BLaER1 (cell line): ENCODE measurements around the gene RAI14.
"Not testable (repeated sequence)": the region's sequence is repeated elsewhere in the genome, so short reads cannot be mapped to it uniquely, and the experiment has no call there.

Experiments
- H3K27ac ChIP-seq: shearing (Covaris generic); formaldehyde crosslinking; 2 replicates; pipeline ENCODE4 v1.8.1; 2022
- H3K27me3 ChIP-seq: shearing (Covaris generic); formaldehyde crosslinking; 2 replicates; pipeline ENCODE4 v1.8.1; 2022
- H3K36me3 ChIP-seq: shearing (Covaris generic); formaldehyde crosslinking; 2 replicates; pipeline ENCODE4 v1.8.1; 2022
- H3K4me1 ChIP-seq: shearing (Covaris generic); formaldehyde crosslinking; 2 replicates; pipeline ENCODE4 v1.8.1; 2022
- H3K4me2 ChIP-seq: shearing (Covaris generic); formaldehyde crosslinking; 2 replicates; pipeline ENCODE4 v1.8.1; 2022
- H3K4me3 ChIP-seq: shearing (Covaris generic); formaldehyde crosslinking; 2 replicates; pipeline ENCODE4 v1.8.1; 2022
- H3K9ac ChIP-seq: shearing (Covaris generic); formaldehyde crosslinking; 2 replicates; pipeline ENCODE4 v1.8.1; 2022
- H3K9me3 ChIP-seq: shearing (Covaris generic); formaldehyde crosslinking; 2 replicates; pipeline ENCODE4 v1.8.1; 2022
- H4K20me1 ChIP-seq: shearing (Covaris generic); formaldehyde crosslinking; 2 replicates; pipeline ENCODE4 v1.8.1; 2022
- Cebpa-rat ChIP-seq: shearing (Covaris generic); IDR thresholded peaks from 2 replicates; pipeline ENCODE4 v1.8.1; 2022

RAI14 gene

DNA sequence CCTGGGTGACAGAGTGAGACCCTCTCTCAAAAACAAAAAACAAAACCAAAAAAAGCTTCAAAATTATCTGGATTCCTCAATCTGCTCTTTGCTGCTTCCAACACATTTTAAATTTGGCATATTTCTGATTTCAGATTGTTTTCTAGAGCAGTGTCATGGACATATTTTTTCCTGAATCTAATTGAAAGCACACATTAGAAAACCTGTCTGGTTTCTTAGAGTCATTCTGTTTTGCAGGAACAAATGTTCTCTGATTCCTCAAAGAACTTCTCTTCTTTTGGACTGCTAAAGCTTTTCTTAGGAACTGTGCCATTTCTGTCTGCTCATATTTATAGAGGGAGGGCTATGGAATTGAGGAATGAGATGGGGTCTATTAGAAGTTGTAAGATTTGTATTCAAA is 81.6 kb downstream of the RAI14 start:
- no peaks in the 10 kb centered on the region for H4K20me1 ChIP-seq
- H3K36me3 ChIP-seq, result no peaks in the 10 kb centered on the region
- H3K4me3 ChIP-seq, result no peak overlapping the region
- H3K4me1 ChIP-seq, result peaks cover 20% of the 10 kb centered on the region
- H3K27me3 ChIP-seq, result no peaks in the 10 kb centered on the region
- TF ChIP-seq Cebpa-rat, result no peak
- H3K9me3 ChIP-seq, result no peaks in the 10 kb centered on the region
- no peak overlapping the region for H3K4me2 ChIP-seq
- no peak overlapping the region for H3K27ac ChIP-seq
- no peak overlapping the region for H3K9ac ChIP-seq

DNA sequence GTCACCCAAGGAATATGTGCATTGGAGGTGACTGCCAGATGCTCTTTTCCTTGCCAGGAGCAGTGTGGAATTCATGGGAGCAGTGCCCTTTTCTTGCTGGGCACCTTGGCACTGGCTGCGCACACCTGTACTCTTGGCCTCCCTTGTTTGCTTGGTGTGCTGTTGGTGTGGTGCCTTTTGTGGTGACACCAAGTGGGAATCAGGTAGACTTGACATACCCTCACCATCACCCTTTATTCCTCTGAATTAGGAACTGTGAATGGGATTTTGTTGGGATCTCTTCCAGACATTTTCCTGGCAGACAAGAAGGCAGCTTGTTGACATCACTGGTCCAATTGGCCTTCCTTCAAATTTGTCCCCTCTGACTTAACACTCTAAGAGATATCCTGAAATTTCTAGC is 82.3 kb downstream of the RAI14 start:
- H3K4me3 ChIP-seq, result no peak overlapping the region
- H4K20me1 ChIP-seq, result no peaks in the 10 kb centered on the region
- no peak overlapping the region for H3K4me2 ChIP-seq
- no peaks in the 10 kb centered on the region for H3K27me3 ChIP-seq
- H3K9ac ChIP-seq, result no peak overlapping the region
- H3K9me3 ChIP-seq, result no peaks in the 10 kb centered on the region
- H3K27ac ChIP-seq, result no peak overlapping the region
- H3K36me3 ChIP-seq, result no peaks in the 10 kb centered on the region
- TF ChIP-seq Cebpa-rat, result no peak
- peaks cover 25% of the 10 kb centered on the region for H3K4me1 ChIP-seq

DNA sequence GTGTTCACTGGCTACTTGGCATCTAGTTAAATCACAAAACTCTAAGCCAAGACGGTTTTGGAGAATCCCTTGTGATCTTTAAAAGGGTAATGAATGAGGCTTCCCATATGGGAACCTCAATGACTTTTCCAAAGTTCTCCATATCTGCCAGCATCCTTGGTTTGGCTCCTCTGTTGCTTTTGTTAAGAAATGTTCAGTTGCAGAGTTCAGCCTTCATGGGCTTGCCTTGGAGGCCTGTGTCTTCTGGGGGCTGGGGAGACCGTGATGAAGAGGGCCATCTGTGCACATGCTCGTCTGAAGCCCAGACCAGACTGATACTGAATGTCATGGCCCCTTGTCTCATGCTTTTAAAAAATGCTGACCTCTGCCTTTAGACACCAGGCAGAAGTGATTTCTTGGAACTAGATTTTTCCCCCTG is 84.3 kb downstream of the RAI14 start:
- Histone ChIP-seq H3K27me3 (no peaks in the 10 kb centered on the region), H3K9me3 (no peaks in the 10 kb centered on the region), H3K4me1 (peaks cover 37% of the 10 kb centered on the region), H3K9ac (no peak overlapping the region), H4K20me1 (no peaks in the 10 kb centered on the region), H3K36me3 (no peaks in the 10 kb centered on the region), H3K4me2 (no peak overlapping the region), H3K27ac (no peak overlapping the region), H3K4me3 (no peak overlapping the region)
- TF ChIP-seq Cebpa-rat, result no peak

DNA sequence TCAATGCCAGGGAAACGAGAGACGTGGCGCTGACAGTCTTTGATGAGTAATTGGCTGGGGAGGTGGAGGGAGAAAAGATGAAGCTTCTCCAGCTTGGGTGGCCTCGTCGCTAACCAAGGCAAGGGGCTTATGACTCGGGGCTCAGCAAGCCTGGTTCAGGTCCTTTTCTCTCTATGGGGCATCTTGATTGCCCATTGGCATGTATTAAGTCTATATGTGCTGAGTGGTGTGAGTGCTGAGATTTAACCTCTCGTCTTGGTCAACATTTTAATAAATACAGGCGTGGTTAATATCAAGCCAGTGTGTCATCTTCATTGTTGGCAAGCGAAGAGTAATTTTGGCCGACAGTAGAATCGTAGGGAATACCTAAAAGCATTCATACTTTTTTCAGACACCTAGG is 85.9 kb downstream of the RAI14 start:
- H3K4me2 ChIP-seq, result peak overlapping the region; percentile 66
- H4K20me1 ChIP-seq, result no peaks in the 10 kb centered on the region

DNA sequence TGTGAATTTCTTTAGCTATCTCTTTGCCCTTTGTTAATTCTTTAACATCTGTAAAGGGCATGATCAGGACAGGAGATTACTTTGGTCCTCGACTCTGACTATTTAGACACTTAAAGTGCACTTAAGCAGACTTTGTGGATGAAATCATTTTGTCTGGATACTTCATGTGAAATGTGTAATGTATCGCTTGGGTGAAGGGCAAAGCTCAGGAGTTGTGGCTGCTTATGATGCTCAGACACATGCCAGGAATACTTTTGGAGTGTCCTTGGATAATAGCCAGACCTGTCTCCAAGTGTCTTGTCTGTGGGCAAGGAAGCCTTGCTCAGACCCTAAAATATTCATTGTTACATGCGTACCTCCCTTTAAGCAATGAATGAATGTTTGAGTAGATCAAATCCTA is 87.8 kb downstream of the RAI14 start:
- H3K36me3 ChIP-seq, result no peaks in the 10 kb centered on the region
- peak overlapping the region; percentile 80 for H3K27ac ChIP-seq
- H3K4me2 ChIP-seq, result peak overlapping the region; percentile 66
- H3K27me3 ChIP-seq, result no peaks in the 10 kb centered on the region
- no peaks in the 10 kb centered on the region for H4K20me1 ChIP-seq
- no peak overlapping the region for H3K4me3 ChIP-seq
- peaks cover 7% of the 10 kb centered on the region for H3K9me3 ChIP-seq
- peaks cover 41% of the 10 kb centered on the region for H3K4me1 ChIP-seq
- H3K9ac ChIP-seq, result no peak overlapping the region
- TF ChIP-seq Cebpa-rat, result no peak

More for the DNA sequence above, 85.9 kb downstream of the RAI14 start:
- no peaks in the 10 kb centered on the region for H3K27me3 ChIP-seq
- no peak overlapping the region for H3K9ac ChIP-seq
- peaks cover 41% of the 10 kb centered on the region for H3K4me1 ChIP-seq
- H3K27ac ChIP-seq, result peak overlapping the region; percentile 80
- no peaks in the 10 kb centered on the region for H3K36me3 ChIP-seq
- no peak for TF ChIP-seq Cebpa-rat
- H3K9me3 ChIP-seq, result peaks cover 7% of the 10 kb centered on the region
- no peak overlapping the region for H3K4me3 ChIP-seq

DNA sequence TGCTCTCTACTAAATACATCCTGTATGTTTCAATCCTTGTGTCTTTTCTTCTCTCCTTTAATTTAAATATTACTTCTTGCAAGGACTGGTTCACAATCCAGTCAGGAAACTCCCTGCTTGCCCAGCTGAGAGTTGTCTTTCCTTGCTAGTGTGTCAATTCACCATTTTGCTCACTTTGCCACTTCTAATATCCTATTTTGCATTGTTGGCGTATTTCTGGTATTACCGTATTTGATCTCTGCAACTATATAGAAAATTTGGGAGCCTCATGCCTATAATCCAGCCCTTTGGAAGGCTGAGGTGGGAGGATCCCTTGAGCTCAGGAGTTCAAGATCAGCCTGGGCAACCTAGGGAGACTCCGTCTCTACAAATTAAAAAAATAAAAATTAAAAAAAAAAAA is 92.3 kb downstream of the RAI14 start:
- peaks cover 7% of the 10 kb centered on the region for H3K9me3 ChIP-seq
- H3K36me3 ChIP-seq, result no peaks in the 10 kb centered on the region
- no peak for TF ChIP-seq Cebpa-rat
- H3K9ac ChIP-seq, result no peak overlapping the region
- H3K27me3 ChIP-seq, result no peaks in the 10 kb centered on the region
- H3K4me3 ChIP-seq, result no peak overlapping the region
- no peaks in the 10 kb centered on the region for H4K20me1 ChIP-seq
- H3K4me1 ChIP-seq, result peaks cover 49% of the 10 kb centered on the region
- H3K4me2 ChIP-seq, result no peak overlapping the region
- H3K27ac ChIP-seq, result no peak overlapping the region

DNA sequence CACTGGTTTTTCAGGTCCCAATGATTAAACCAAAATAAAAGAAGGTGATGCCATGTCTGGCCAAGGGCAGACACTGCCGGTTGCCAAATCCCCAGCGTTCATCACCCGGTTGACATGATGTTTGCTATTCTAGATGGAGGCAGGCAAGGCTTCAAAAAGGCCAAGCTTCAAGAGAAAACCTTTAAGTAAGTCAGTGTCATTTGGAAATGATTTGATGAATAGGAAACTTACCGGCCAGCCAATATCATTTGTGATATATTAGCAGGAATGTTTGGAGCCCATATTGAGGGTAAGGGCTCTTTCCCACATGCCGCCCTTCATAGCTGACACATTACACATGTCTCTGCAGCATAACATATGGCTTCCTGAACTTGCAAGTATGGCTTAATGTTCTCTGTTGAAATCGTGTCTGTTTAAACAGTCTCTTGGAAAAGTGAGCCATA is 93.3 kb downstream of the RAI14 start:
- no peak for TF ChIP-seq Cebpa-rat
- no peak overlapping the region for H3K4me2 ChIP-seq
- no peak overlapping the region for H3K9ac ChIP-seq

DNA sequence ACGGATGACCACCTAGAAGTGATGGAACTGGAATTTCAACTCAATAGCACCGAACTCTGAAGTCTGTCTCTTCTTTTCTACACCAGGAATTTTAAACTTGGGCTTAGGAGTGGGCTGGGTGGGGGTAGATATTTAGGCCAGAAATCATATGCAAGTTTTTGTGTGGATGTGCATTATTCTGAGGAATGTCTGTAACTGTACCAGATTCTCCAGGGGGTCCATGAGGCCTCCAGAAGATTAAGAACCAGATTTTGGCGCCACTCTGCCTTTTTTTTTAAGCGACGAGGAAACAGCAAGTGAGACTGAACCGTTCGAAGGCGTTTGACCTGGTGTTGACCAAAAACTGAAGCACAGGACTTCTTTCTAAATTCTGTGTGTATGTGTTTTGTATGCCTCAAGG is 94.1 kb downstream of the RAI14 start:
- no peak overlapping the region for H3K4me2 ChIP-seq
- H3K27me3 ChIP-seq, result no peaks in the 10 kb centered on the region
- no peaks in the 10 kb centered on the region for H3K36me3 ChIP-seq
- TF ChIP-seq Cebpa-rat, result no peak
- peaks cover 7% of the 10 kb centered on the region for H3K9me3 ChIP-seq
- H3K9ac ChIP-seq, result no peak overlapping the region
- H3K27ac ChIP-seq, result no peak overlapping the region
- peaks cover 39% of the 10 kb centered on the region for H3K4me1 ChIP-seq
- no peak overlapping the region for H3K4me3 ChIP-seq
- no peaks in the 10 kb centered on the region for H4K20me1 ChIP-seq

More for the DNA sequence above, 93.3 kb downstream of the RAI14 start:
- H3K27ac ChIP-seq, result no peak overlapping the region
- H3K4me1 ChIP-seq, result peaks cover 40% of the 10 kb centered on the region
- H3K9me3 ChIP-seq, result peaks cover 7% of the 10 kb centered on the region
- H3K36me3 ChIP-seq, result no peaks in the 10 kb centered on the region
- H4K20me1 ChIP-seq, result no peaks in the 10 kb centered on the region
- no peak overlapping the region for H3K4me3 ChIP-seq
- H3K27me3 ChIP-seq, result no peaks in the 10 kb centered on the region

DNA sequence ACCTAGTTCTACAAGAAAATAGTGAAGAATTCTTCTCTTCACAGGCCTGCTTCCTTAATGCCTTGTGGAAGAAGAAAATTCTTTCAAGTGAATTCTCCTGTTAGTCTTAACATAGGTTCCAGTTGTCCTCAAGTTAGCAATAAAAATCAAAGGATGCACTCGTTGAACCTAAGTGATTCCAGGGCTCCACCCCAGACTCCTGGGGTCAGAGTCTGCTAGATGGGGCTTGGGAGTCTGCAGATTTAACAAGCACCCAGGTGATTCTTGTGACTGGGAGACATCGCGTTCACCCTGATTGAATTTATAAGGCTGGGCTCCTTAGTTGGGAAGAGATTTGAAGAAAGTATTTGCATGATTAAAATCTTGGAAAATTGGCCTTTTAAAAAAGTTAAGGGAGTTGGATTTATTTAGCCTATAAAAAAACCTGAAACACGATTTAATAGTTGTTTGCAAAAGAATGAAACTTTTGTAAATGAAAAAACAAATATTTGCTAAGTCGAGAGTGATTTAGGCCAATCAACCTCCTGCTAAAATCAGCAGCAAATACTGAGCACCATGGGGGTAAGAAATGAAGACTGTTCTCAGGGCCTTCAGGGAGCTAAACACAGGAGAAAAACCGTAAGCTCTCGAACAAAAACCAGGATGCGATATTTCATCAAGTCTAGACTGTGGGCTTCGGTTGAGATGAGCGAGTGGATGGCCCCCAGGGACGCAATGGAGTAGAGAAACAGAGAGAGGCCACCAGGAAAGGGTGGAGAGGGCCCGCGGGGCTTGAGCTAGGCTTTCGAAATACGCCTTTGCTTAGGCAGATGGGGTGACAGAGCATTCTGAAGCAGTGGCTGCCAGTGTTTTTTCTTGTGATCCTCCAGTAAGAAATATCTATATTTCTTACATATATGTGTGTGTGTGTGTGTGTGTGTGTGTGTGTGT is 95.9 kb downstream of the RAI14 start:
- Histone ChIP-seq H4K20me1 (no peaks in the 10 kb centered on the region), H3K4me1 (peaks cover 27% of the 10 kb centered on the region), H3K27me3 (no peaks in the 10 kb centered on the region), H3K27ac (peak overlapping the region; percentile 34; the same call in 1 of the 2 replicates), H3K4me2 (peak overlapping the region; percentile 72), H3K4me3 (no peak overlapping the region), H3K9me3 (no peaks in the 10 kb centered on the region), H3K36me3 (peaks cover under 1% of the 10 kb centered on the region; the same call in 1 of the 2 replicates), H3K9ac (no peak overlapping the region)
- no peak for TF ChIP-seq Cebpa-rat

DNA sequence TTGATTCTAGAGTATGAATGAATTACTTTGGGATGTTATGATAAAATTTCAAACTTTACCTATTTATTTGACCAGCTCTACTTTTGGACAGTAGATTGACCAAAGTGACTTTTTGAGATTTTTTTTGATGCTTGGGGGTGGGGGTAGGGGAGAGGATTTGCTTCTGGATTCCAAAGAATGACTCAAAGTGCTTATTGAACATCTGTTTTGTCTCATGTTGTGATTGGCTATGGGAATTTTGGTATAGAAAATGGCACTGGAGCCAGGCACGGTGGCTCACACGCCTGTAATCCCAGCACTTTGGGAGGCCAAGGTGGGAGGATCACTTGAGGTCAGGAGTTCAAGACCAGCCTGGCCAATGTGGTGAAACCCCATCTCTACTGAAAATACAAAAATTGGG is 97.1 kb downstream of the RAI14 start:
- not testable (repeated sequence) for H3K27me3 ChIP-seq, H3K9ac ChIP-seq, H4K20me1 ChIP-seq, H3K4me2 ChIP-seq, H3K9me3 ChIP-seq, H3K4me3 ChIP-seq
- H3K36me3 ChIP-seq, result peaks cover 10% of the 10 kb centered on the region; the same call in 1 of the 2 replicates
- H3K4me1 ChIP-seq, result peaks cover 27% of the 10 kb centered on the region
- H3K27ac ChIP-seq, result 0 out of 2 replicates have a peak overlapping the region, but pooled peaks have one; percentile 34
